Liver (tissue), 9 donors: ENCODE measurements around the gene MRPL44. TPM values are rescaled to one million over a fixed set of nuclear protein-coding genes. Genes with fewer than 3 reads are reported as not detected.
A peak's percentile ranks its signal among the peaks of the same experiment; 100 is the strongest.

Experiments used
- DNase-seq: peaks from one replicate; pipeline ENCODE4 v3.0.0-alpha.2; 2017; ENCODE audit warnings: low spot score
- H3K27ac ChIP-seq, 2 donors: one replicate each; pipeline ENCODE4 v1.7.0; 2013; ENCODE audit warnings: inconsistent platforms in 2 of 2, low read length in 2 of 2, control low read depth in 1 of 2, low read depth in 1 of 2, mild to moderate bottlenecking in 1 of 2
- H3K27me3 ChIP-seq, 4 donors: one replicate each; pipeline versions ENCODE4 v1.6.1 to v1.7.0; 2013; ENCODE audit warnings: low read length in 3 of 4, inconsistent platforms in 1 of 4, mild to moderate bottlenecking in 1 of 4, moderate library complexity in 1 of 4; ENCODE audit not compliant: control insufficient read depth in 4 of 4, insufficient read depth in 4 of 4
- H3K36me3 ChIP-seq, 4 donors: one replicate each; pipeline versions ENCODE4 v1.6.1 to v1.7.0; 2013; ENCODE audit warnings: low read length in 3 of 4, mild to moderate bottlenecking in 3 of 4, low read depth in 1 of 4, moderate library complexity in 1 of 4; ENCODE audit not compliant: control insufficient read depth in 4 of 4, insufficient read depth in 3 of 4
- H3K4me1 ChIP-seq, 4 donors: one replicate each; pipeline versions ENCODE4 v1.6.1 to v1.7.0; 2013; ENCODE audit warnings: low read length in 3 of 4, mild to moderate bottlenecking in 3 of 4, moderate library complexity in 1 of 4; ENCODE audit not compliant: control insufficient read depth in 4 of 4, insufficient read depth in 4 of 4
- H3K4me3 ChIP-seq, 3 donors: one replicate each; pipeline versions ENCODE4 v1.6.1 to v1.7.0; 2013; ENCODE audit warnings: low read length in 3 of 3, control low read depth in 1 of 3, low read depth in 1 of 3, mild to moderate bottlenecking in 1 of 3
- H3K9ac ChIP-seq, 2 donors: one replicate each; pipeline ENCODE4 v1.7.0; 2013; ENCODE audit warnings: low read length in 2 of 2, mild to moderate bottlenecking in 2 of 2, moderate library complexity in 2 of 2, control low read depth in 1 of 2, low read depth in 1 of 2
- H3K9me3 ChIP-seq, 4 donors: one replicate each; pipeline versions ENCODE4 v1.6.1 to v1.7.0; 2013; ENCODE audit warnings: low read length in 3 of 4; ENCODE audit not compliant: control insufficient read depth in 4 of 4
- EGR1 ChIP-seq, 2 donors: IDR thresholded peaks; 2 replicates each; pipeline ENCODE4 v1.6.1; 2016 to 2018; ENCODE audit warnings: antibody characterized with exemption in 2 of 2, low read depth in 2 of 2
- HNF4A ChIP-seq, 2 donors: conservative IDR thresholded peaks; 2 replicates each; pipeline ENCODE4 v1.6.1; 2016; ENCODE audit warnings: antibody characterized with exemption in 2 of 2, mild to moderate bottlenecking in 2 of 2
- HNF4G ChIP-seq: IDR thresholded peaks from 2 replicates; pipeline ENCODE4 v1.6.1; 2016; ENCODE audit warnings: antibody characterized with exemption
- JUND ChIP-seq, 2 donors: IDR thresholded peaks; 2 replicates each; pipeline ENCODE4 v1.6.1; 2016; ENCODE audit warnings: antibody characterized with exemption in 2 of 2
- NR2F2 ChIP-seq: IDR thresholded peaks from 2 replicates; pipeline ENCODE4 v1.6.1; 2016; ENCODE audit warnings: antibody characterized with exemption
- RAD21 ChIP-seq, 2 donors: IDR thresholded peaks; 2 replicates each; pipeline ENCODE4 v1.6.1; 2016; ENCODE audit warnings: antibody characterized with exemption in 2 of 2, mild to moderate bottlenecking in 2 of 2
- RXRA ChIP-seq, 2 donors: IDR thresholded peaks; 2 replicates each; pipeline ENCODE4 v1.6.1; 2017 to 2018; ENCODE audit warnings: antibody characterized with exemption in 2 of 2, mild to moderate bottlenecking in 1 of 2
- SP1 ChIP-seq: IDR thresholded peaks from 2 replicates; pipeline ENCODE4 v1.6.1; 2018; ENCODE audit warnings: antibody characterized with exemption, mild to moderate bottlenecking
- TAF1 ChIP-seq: conservative IDR thresholded peaks from 2 replicates; pipeline ENCODE4 v1.6.1; 2016; ENCODE audit warnings: antibody characterized with exemption, mild to moderate bottlenecking
- YY1 ChIP-seq: IDR thresholded peaks from 2 replicates; pipeline ENCODE4 v1.6.1; 2016; ENCODE audit warnings: antibody characterized with exemption, mild to moderate bottlenecking
- WGBS: extraction: QIAGEN DNeasy Blood & Tissue Kit; methylation state at CpG from one replicate; pipeline ENCODE4 v1.1.7; 2013; 5-methylcytosine and 5-hydroxymethylcytosine counted together
- polyA plus RNA-seq, 2 donors: library from polyadenylated mRNA; stranded (reverse) in 1 of 2; unstranded in 1 of 2; fragments of 200-250 nt in 1 of 2; fragments of >200 nt in 1 of 2; fragmentation: Nextera tagmentation in 1 of 2; extraction: Ambion mirVana in 1 of 2; gene quantifications; one replicate each; pipeline versions ENCODE4 v1.2.1 to v1.2.3, GENCODE V29; 2013 to 2015
- total RNA-seq, 2 donors: library from RNA; depleted of rRNA; stranded (reverse); fragments of >200 nt; gene quantifications; one replicate each; pipeline ENCODE4 v1.2.3, GENCODE V29; 2014
- TF ChIP-seq, protein P1 (sequence below): IDR thresholded peaks from 2 replicates; pipeline ENCODE4 v1.6.1; 2016; ENCODE audit warnings: antibody characterized with exemption
- TF ChIP-seq, protein P2 (sequence below): IDR thresholded peaks from 2 replicates; pipeline ENCODE4 v1.6.1; 2016; ENCODE audit warnings: antibody characterized with exemption, mild to moderate bottlenecking
- TF ChIP-seq, protein P3 (sequence below): IDR thresholded peaks from 2 replicates; pipeline ENCODE4 v1.6.1; 2016; ENCODE audit warnings: antibody characterized with exemption
- TF ChIP-seq, protein P4 (sequence below): fragments of 150-350 bp; IDR thresholded peaks from 2 replicates; pipeline ENCODE4 v1.5.1; 2017; ENCODE audit warnings: improper control_type of control experiment, low read depth, low read length; ENCODE audit not compliant: missing input control
- TF ChIP-seq, protein P5 (sequence below): IDR thresholded peaks from 2 replicates; pipeline ENCODE4 v1.6.1; 2016; ENCODE audit warnings: antibody characterized with exemption
- donor health status: healthy.
- donor health status: healthy.
- donor health status: healthy.
- donor health status: healthy.
- donor health status: healthy.

MRPL44 gene
- total and polyA plus RNA-seq, 4 donors = 19.0 to 27.8 (median 23.8) TPM

DNA sequence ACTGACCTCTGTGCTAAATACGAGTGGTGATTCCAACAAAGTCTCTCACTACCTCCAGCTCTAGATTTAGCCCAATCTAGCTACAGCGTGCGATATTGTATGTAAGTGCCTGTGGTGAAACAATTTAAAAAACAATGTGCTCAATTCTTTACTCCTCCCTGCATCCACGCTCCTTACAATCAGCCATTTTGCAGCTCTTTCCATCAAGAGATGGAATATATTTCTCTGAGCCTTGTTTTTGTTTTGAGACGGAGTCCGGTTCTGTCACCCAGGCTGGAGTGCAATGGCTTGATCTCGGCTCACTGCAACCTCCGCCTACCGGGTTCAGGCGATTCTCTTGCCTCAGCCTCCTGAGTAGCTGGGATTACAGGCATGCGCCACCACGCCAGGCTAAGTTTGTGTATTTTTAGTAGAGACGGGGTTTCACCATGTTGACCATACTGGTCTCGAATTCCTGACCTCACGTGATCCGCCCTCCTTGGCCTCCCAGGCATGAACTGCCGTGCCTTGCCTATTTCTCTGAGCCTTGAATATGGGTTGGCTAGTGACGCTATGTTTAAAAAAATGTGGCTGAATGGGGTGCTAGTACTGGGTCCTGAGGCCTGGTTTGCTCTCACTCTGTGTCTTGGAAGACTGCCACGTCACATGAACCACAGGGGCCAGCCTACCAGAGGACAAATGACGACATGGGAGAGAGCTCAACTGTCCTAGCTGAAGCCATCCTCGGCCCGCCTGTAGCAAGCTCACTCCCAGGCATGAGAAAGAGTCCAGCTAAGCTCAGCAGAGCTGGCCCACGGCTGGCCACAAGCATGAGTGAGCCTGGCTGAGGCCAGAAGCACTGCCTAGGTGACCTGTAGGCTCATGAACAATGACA, 26.9 kb upstream of the MRPL44 start:
- Histone ChIP-seq H3K27ac (peak overlapping the region; percentile 45 to 78), H3K9ac (peak overlapping the region in 1 of 2 donors; percentile 42), H3K27me3 (no peaks in the 10 kb centered on the region), H3K4me3 (no peak overlapping the region), H3K4me1 (peaks cover 8 to 34% (median 24%) of the 10 kb centered on the region in 4 donors), H3K36me3 (no peaks in the 10 kb centered on the region), H3K9me3 (peaks cover 0 to 3% (median 0%) of the 10 kb centered on the region in 4 donors)
- peak; percentile 48 for DNase-seq
- TF ChIP-seq EGR1 (IDR thresholded peaks at IDR 0.05; ENCODE audit: low read depth in 2 of 2) = no peak
- peak; percentile 90 for TF ChIP-seq TAF1
- TF ChIP-seq, protein P1, sequence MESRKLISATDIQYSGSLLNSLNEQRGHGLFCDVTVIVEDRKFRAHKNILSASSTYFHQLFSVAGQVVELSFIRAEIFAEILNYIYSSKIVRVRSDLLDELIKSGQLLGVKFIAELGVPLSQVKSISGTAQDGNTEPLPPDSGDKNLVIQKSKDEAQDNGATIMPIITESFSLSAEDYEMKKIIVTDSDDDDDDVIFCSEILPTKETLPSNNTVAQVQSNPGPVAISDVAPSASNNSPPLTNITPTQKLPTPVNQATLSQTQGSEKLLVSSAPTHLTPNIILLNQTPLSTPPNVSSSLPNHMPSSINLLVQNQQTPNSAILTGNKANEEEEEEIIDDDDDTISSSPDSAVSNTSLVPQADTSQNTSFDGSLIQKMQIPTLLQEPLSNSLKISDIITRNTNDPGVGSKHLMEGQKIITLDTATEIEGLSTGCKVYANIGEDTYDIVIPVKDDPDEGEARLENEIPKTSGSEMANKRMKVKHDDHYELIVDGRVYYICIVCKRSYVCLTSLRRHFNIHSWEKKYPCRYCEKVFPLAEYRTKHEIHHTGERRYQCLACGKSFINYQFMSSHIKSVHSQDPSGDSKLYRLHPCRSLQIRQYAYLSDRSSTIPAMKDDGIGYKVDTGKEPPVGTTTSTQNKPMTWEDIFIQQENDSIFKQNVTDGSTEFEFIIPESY = peak; percentile 21
- peak; percentile 75 for TF ChIP-seq YY1
- TF ChIP-seq JUND (IDR thresholded peaks at IDR 0.05) = peak; percentile 43 to 89
- peak; percentile 57 to 59 for TF ChIP-seq HNF4A (conservative IDR thresholded peaks at IDR 0.05)
- TF ChIP-seq, protein P2, sequence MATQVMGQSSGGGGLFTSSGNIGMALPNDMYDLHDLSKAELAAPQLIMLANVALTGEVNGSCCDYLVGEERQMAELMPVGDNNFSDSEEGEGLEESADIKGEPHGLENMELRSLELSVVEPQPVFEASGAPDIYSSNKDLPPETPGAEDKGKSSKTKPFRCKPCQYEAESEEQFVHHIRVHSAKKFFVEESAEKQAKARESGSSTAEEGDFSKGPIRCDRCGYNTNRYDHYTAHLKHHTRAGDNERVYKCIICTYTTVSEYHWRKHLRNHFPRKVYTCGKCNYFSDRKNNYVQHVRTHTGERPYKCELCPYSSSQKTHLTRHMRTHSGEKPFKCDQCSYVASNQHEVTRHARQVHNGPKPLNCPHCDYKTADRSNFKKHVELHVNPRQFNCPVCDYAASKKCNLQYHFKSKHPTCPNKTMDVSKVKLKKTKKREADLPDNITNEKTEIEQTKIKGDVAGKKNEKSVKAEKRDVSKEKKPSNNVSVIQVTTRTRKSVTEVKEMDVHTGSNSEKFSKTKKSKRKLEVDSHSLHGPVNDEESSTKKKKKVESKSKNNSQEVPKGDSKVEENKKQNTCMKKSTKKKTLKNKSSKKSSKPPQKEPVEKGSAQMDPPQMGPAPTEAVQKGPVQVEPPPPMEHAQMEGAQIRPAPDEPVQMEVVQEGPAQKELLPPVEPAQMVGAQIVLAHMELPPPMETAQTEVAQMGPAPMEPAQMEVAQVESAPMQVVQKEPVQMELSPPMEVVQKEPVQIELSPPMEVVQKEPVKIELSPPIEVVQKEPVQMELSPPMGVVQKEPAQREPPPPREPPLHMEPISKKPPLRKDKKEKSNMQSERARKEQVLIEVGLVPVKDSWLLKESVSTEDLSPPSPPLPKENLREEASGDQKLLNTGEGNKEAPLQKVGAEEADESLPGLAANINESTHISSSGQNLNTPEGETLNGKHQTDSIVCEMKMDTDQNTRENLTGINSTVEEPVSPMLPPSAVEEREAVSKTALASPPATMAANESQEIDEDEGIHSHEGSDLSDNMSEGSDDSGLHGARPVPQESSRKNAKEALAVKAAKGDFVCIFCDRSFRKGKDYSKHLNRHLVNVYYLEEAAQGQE = peak; percentile 94
- TF ChIP-seq SP1 = peak; percentile 72
- TF ChIP-seq, protein P3, sequence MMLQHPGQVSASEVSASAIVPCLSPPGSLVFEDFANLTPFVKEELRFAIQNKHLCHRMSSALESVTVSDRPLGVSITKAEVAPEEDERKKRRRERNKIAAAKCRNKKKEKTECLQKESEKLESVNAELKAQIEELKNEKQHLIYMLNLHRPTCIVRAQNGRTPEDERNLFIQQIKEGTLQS = peak; percentile 15
- TF ChIP-seq, protein P4, sequence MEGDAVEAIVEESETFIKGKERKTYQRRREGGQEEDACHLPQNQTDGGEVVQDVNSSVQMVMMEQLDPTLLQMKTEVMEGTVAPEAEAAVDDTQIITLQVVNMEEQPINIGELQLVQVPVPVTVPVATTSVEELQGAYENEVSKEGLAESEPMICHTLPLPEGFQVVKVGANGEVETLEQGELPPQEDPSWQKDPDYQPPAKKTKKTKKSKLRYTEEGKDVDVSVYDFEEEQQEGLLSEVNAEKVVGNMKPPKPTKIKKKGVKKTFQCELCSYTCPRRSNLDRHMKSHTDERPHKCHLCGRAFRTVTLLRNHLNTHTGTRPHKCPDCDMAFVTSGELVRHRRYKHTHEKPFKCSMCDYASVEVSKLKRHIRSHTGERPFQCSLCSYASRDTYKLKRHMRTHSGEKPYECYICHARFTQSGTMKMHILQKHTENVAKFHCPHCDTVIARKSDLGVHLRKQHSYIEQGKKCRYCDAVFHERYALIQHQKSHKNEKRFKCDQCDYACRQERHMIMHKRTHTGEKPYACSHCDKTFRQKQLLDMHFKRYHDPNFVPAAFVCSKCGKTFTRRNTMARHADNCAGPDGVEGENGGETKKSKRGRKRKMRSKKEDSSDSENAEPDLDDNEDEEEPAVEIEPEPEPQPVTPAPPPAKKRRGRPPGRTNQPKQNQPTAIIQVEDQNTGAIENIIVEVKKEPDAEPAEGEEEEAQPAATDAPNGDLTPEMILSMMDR = no peak
- no peak for TF ChIP-seq HNF4G
- no peak for TF ChIP-seq NR2F2
- peak; percentile 80 to 87 for TF ChIP-seq RXRA (IDR thresholded peaks at IDR 0.05)
- peak in 1 of 2 donors; percentile 56 for TF ChIP-seq RAD21 (IDR thresholded peaks at IDR 0.05)
- TF ChIP-seq, protein P5, sequence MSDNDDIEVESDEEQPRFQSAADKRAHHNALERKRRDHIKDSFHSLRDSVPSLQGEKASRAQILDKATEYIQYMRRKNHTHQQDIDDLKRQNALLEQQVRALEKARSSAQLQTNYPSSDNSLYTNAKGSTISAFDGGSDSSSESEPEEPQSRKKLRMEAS = no peak
- WGBS = 44% methylated on average over 23 of the region's 23 CpGs
